Nephron progenitor cell (in vitro differentiated cells): ENCODE measurements around the gene COL1A2.

Experiments used
- DNase-seq: peaks from one replicate; pipeline ENCODE4 v3.0.0; 2021
- H3K27ac Mint-ChIP-seq: 2 replicates; pipeline ENCODE4 v1.8.0; 2021; ENCODE audit warnings: mild to moderate bottlenecking, moderate library complexity, mixed read lengths
- H3K27me3 Mint-ChIP-seq: 2 replicates; pipeline ENCODE4 v1.8.0; 2021; ENCODE audit warnings: mild to moderate bottlenecking, low read depth, mixed read lengths; ENCODE audit not compliant: poor library complexity
- H3K36me3 Mint-ChIP-seq: 2 replicates; pipeline ENCODE4 v1.8.0; 2021; ENCODE audit warnings: low read depth, mixed read lengths
- H3K4me1 Mint-ChIP-seq: 2 replicates; pipeline ENCODE4 v1.8.0; 2021; ENCODE audit warnings: mixed read lengths
- H3K4me3 Mint-ChIP-seq: 2 replicates; pipeline ENCODE4 v1.8.0; 2021; ENCODE audit warnings: mild to moderate bottlenecking, moderate library complexity, mixed read lengths
- H3K9me3 Mint-ChIP-seq: 2 replicates; pipeline ENCODE4 v1.8.0; 2021; ENCODE audit warnings: mild to moderate bottlenecking, moderate library complexity, mixed read lengths
- CTCF ChIP-seq: fragments of 200-600 bp; sonication (generic); IDR thresholded peaks from 2 replicates; pipeline ENCODE4 v1.5.0; 2021; ENCODE audit warnings: antibody characterized with exemption

COL1A2 gene

GRCh38 chr7:94446308-94446707 lies 51.6 kb downstream of the COL1A2 start:
- no peak overlapping the region for H3K4me3 Mint-ChIP-seq
- peaks cover 66% of the 10 kb centered on the region for H3K4me1 Mint-ChIP-seq
- H3K27ac Mint-ChIP-seq: no peak overlapping the region
- peaks cover 19% of the 10 kb centered on the region for H3K9me3 Mint-ChIP-seq
- H3K36me3 Mint-ChIP-seq: peaks cover 4% of the 10 kb centered on the region
- H3K27me3 Mint-ChIP-seq: no peaks in the 10 kb centered on the region
- DNase-seq: no peak
- no peak for TF ChIP-seq CTCF

GRCh38 chr7:94449151-94449725 lies 54.5 kb downstream of the COL1A2 start:
- Mint-ChIP-seq H3K4me3 (no peak overlapping the region), H3K4me1 (peaks cover 68% of the 10 kb centered on the region), H3K27ac (no peak overlapping the region), H3K9me3 (peaks cover 19% of the 10 kb centered on the region), H3K36me3 (peaks cover 4% of the 10 kb centered on the region), H3K27me3 (no peaks in the 10 kb centered on the region)
- DNase-seq: no peak
- peak; percentile 51 for TF ChIP-seq CTCF

- H3K27ac Mint-ChIP-seq: peak overlapping the region; percentile 96
- H3K36me3 Mint-ChIP-seq: peaks cover 4% of the 10 kb centered on the region
- H3K9me3 Mint-ChIP-seq: peaks cover 19% of the 10 kb centered on the region
- peaks cover 59% of the 10 kb centered on the region for H3K4me1 Mint-ChIP-seq
- no peak overlapping the region for H3K4me3 Mint-ChIP-seq
- DNase-seq: no peak
- no peaks in the 10 kb centered on the region for H3K27me3 Mint-ChIP-seq
- no peak for TF ChIP-seq CTCF
Measured at GRCh38 chr7:94450044-94450697, 55.5 kb downstream of the COL1A2 start.

GRCh38 chr7:94451187-94451586 lies 56.5 kb downstream of the COL1A2 start:
- Mint-ChIP-seq H3K27me3 (no peaks in the 10 kb centered on the region), H3K4me3 (no peak overlapping the region), H3K4me1 (peaks cover 49% of the 10 kb centered on the region), H3K9me3 (peaks cover 16% of the 10 kb centered on the region), H3K36me3 (peaks cover 4% of the 10 kb centered on the region), H3K27ac (peak overlapping the region; percentile 83)
- peak; percentile 13 for DNase-seq
- no peak for TF ChIP-seq CTCF

- peaks cover 4% of the 10 kb centered on the region for H3K36me3 Mint-ChIP-seq
- no peak for DNase-seq
Measured at GRCh38 chr7:94452239-94452638, 57.5 kb downstream of the COL1A2 start.

More at GRCh38 chr7:94452239-94452638, 57.5 kb downstream of the COL1A2 start:
- peaks cover 12% of the 10 kb centered on the region for H3K9me3 Mint-ChIP-seq
- peak overlapping the region; percentile 83 for H3K27ac Mint-ChIP-seq
- no peaks in the 10 kb centered on the region for H3K27me3 Mint-ChIP-seq
- no peak for TF ChIP-seq CTCF
- no peak overlapping the region for H3K4me3 Mint-ChIP-seq
- peaks cover 49% of the 10 kb centered on the region for H3K4me1 Mint-ChIP-seq
